Esophagus muscularis mucosa (tissue), 3 donors: ENCODE results near the gene STAT6.

Experiments used
- POLR2A ChIP-seq: fragments of 450-650 bp; IDR thresholded peaks from one replicate; pipeline ENCODE4 v1.6.1; 2017; ENCODE audit warnings: antibody characterized with exemption, moderate library complexity, mild to moderate bottlenecking, low read depth
- POLR2AphosphoS5 ChIP-seq, 2 donors: sonication (generic); formaldehyde crosslinking; IDR thresholded peaks; one replicate each; pipeline ENCODE4 v1.6.1; 2017; ENCODE audit warnings: antibody characterized with exemption in 2 of 2
- TF ChIP-seq, protein P1 (sequence below), 3 experiments: fragments of 200-600 bp in 2 of 3; fragments of 450-650 bp in 1 of 3; sonication (generic) in 2 of 3; IDR thresholded peaks; one replicate each; pipeline ENCODE4 v1.5.1; 2017 to 2019; ENCODE audit warnings: antibody characterized with exemption in 3 of 3, mild to moderate bottlenecking in 2 of 3, moderate library complexity in 1 of 3

GRCh38 chr12:57109207-57110103, 1.7 kb downstream of the STAT6 start:
- TF ChIP-seq, protein P1, sequence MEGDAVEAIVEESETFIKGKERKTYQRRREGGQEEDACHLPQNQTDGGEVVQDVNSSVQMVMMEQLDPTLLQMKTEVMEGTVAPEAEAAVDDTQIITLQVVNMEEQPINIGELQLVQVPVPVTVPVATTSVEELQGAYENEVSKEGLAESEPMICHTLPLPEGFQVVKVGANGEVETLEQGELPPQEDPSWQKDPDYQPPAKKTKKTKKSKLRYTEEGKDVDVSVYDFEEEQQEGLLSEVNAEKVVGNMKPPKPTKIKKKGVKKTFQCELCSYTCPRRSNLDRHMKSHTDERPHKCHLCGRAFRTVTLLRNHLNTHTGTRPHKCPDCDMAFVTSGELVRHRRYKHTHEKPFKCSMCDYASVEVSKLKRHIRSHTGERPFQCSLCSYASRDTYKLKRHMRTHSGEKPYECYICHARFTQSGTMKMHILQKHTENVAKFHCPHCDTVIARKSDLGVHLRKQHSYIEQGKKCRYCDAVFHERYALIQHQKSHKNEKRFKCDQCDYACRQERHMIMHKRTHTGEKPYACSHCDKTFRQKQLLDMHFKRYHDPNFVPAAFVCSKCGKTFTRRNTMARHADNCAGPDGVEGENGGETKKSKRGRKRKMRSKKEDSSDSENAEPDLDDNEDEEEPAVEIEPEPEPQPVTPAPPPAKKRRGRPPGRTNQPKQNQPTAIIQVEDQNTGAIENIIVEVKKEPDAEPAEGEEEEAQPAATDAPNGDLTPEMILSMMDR (IDR thresholded peaks at IDR 0.05) = no peak
- TF ChIP-seq POLR2AphosphoS5 (IDR thresholded peaks at IDR 0.05) = no peak
- TF ChIP-seq POLR2A = no peak
